WTC11 (cell line): Measurements from ENCODE around the gene SEMA3C.

Experiments used
- ATF6 ChIP-seq: sonication (generic); formaldehyde crosslinking; IDR thresholded peaks from 2 replicates; pipeline ENCODE4 v1.8.1; 2023; ENCODE audit warnings: mild to moderate bottlenecking, missing genetic modification reagents
- CTCF ChIP-seq: fragments of 200-600 bp; IDR thresholded peaks from 2 replicates; pipeline ENCODE4 v1.8.0; 2022; ENCODE audit warnings: antibody characterized with exemption
- E2F5 ChIP-seq: sonication (generic); formaldehyde crosslinking; IDR thresholded peaks from 2 replicates; pipeline ENCODE4 v1.8.1; 2022; ENCODE audit warnings: mild to moderate bottlenecking, moderate library complexity, missing genetic modification reagents
- JUN ChIP-seq: sonication (generic); formaldehyde crosslinking; IDR thresholded peaks from 2 replicates; pipeline ENCODE4 v1.8.0; 2023; ENCODE audit warnings: mild to moderate bottlenecking, missing genetic modification reagents
- NR3C1 ChIP-seq: sonication (generic); formaldehyde crosslinking; conservative IDR thresholded peaks from 2 replicates; pipeline ENCODE4 v1.8.1; 2023; ENCODE audit warnings: low read depth, mild to moderate bottlenecking, missing genetic modification reagents

- TF ChIP-seq E2F5 (CRISPR knock-in tag) (no peak), CTCF (no peak), JUN (CRISPR knock-in tag) (no peak), NR3C1 (CRISPR knock-in tag) (no peak), ATF6 (CRISPR knock-in tag) (no peak)
Measured at GRCh38 chr7:80873140-80873539, 45.7 kb downstream of the SEMA3C start.
